NCI-H1694 (cell line): Measurements from ENCODE around the gene MARCHF6.
A peak's percentile ranks its signal among the peaks of the same experiment; 100 is the strongest.
"Not testable (repeated sequence)": the region's sequence is repeated elsewhere in the genome, so short reads cannot be mapped to it uniquely, and the experiment has no call there.

Experiments
- DNase-seq: peaks from one replicate; lab custom pipeline; 2025; lab: John Stamatoyannopoulos, UW

The MARCHF6 gene

GRCh38 chr5:10351919-10352318 lies 1.6 kb upstream of the MARCHF6 start:
- DNase-seq, result no peak

DNA sequence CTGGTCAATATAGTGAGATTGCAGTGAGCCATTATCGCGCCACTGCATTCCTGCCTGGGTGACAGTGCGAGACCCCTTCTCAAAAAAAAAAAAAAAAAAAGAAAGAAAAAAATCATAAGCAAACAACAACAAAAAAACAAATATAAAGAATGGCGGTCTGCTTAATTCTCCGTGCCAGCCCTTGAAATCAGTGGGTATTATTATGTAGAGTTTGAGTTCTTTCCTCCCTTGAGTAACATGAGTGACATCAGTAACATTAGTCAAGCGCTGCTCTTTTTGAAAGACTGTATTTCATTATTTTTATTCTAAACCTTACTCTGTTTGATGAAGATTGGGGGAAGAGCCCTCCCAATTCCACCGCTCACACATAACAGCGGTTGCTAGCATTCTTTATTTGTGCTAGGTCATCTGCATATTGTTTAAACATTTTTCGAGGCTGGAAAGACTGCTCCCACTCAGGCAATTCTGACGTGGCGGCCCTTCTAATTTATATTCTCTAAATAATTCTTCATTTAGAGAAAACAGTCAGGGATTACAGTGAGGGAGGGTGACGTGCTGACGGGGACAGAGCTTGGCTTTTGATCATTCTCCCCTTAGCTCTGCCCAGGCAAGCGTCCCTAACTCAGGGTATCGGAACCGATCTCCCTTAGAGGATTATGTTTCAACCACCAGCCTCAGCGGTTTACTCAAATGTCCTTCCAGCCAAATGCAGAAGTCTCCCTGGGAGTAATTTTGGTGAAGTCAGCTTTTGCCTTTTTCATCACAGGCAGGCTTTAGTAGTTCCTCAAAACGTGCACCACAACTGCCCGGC lies 860 bp upstream of the MARCHF6 start:
- DNase-seq, result peak; percentile 62

GRCh38 chr5:10354048-10354872 lies 765 bp downstream of the MARCHF6 start:
- DNase-seq, result no peak

DNA sequence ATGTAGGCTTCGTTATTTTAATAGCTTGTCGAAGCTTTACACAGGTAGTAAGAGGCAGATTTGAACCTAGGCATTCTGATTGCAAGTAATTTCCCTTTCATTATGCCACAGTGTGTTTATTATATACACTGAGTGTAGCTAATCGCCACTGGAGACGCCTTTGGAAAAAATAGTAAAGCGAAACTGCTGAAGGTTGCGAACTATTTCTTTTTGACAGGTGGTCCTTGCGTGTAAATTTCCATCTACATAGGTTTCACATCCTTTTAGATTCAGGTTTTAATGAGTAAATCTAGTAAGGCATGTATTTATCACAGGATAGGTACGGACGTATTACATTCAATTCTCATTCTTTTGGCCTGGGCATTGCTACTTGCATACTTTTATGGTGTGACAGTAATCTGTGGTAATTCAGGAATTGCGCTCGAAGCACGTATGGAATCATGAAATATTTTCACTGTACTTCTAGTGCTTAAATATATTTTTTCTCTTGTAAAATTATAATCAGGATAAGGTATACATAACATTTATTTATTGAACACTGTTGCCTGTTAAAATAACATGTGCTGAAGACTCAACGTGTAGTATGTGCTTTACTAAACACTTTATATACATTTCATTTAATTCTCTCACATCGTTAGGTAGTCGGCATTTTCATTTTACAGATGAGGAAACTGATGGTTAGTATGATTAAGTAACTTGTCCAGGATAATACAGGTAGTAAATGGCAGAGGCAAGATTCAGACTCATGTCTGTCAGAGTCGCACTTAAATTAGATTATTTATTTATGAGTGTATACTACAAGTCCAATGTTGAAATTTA lies 1.8 kb downstream of the MARCHF6 start:
- no peak for DNase-seq

- no peak for DNase-seq
Measured at GRCh38 chr5:10358999-10359398, 5.5 kb downstream of the MARCHF6 start.

DNA sequence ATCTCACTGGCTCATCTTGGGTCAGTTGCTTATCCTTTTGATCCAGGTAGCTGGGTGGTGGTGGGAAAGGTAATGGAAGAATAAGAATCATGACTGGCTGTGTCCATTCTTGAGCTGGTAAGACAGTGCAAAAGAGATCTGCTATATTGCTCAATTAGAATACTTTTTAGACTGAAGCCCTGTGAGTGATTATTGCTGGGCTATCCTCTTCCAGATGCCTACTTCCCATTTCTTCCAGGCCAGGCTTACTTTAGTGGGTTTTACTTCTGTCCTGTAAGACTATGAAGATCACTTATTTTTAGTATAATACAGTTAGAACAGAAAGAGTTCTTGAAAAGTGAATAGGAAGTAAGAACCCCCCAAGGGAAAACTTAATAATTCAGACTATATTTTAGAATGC lies 7.2 kb downstream of the MARCHF6 start:
- no peak for DNase-seq

DNA sequence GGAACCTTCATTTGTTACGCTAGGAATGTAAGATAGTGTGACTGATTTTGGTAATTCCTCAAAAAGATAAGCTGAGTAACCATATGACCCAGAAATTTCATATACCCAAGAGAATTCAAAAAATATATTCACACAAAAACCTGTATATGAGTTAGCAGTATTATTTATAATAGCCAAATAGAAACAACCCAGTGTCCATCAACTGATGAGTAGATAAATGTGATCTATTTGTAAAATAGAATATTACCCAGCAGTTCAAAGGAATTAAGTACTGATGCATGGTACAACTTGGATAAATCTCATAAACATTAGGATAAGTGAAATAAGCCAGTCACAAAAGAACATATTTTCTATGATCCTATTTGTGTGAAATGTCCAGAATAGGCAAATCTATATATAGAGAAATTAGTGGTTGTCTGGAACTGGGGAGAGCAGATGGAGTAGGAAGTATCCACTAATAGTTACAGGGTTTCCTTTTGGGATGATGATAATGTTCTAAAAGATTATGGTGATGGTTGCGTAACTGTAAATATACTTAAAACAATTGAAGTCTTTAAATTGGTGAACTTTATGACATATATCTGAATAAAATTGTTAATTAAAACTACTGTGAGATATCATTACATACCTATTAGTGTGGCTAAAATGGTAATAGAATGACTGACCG lies 10.2 kb downstream of the MARCHF6 start:
- DNase-seq, result no peak

GRCh38 chr5:10364186-10364689 lies 10.7 kb downstream of the MARCHF6 start:
- DNase-seq, result peak; percentile 22

GRCh38 chr5:10365782-10366181 lies 12.3 kb downstream of the MARCHF6 start:
- DNase-seq, result no peak

DNA sequence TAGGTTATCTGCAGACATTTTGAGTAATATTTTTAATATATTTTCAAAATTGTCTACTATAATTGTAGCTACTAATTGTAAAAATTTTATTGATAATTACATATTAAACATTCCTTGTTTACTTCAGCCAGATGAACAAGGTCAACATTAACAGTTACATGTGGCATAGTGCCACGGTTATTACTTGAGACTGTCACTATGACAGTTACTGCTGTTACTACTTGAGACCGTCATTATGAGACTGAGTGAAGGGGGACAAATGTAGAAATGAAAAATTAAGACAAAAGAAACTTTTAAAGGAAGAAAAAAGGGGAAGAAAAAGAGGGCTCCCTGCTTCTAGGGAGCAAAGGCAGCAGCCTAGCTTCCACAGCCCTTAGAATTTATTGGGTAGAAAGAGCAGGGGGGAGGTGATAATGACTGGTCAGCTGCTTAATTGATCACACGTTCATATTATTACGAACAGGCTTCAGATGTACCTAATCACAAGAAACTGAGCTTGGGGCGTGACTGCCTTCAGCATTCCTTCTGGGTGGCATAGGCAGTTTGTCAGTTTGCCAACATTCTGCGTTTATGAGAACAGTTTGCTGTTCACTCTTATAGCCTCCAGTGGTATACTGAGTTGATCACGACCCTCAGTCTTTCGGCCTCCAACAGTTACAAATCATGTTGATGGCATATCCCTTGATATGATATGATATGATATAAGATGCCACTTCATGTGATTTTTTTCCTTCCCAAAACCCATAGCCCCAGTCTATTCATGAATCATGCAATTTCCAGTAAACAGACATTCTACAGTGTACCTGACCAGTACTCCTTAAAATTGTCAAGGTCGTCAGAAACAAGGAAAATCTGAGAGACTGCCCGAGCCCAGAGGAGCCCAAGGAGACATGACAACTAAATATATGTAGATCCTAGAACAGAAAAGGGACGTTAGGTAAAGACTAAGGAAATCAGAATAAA lies 13.1 kb downstream of the MARCHF6 start:
- DNase-seq, result no peak

- no peak for DNase-seq
Measured at GRCh38 chr5:10367579-10367978, 14.1 kb downstream of the MARCHF6 start.

DNA sequence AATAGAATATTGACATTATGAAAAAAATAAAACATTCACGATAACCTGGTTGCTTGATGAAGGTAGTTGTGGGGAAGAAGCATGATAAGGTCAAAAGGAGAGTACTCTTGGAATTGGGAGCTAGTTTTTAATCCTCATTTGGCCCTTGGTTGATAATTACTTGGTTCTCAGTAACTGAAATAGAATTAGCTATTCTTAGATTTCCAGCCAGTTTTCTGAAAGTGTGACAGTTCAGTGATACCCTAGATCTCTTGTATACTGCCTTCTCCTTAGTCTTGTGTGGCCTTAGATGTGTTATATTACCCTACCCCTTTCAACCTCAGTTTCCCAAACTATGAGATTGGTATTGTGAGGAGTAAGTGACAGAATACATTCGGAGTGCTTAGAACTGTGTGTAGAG lies 17.4 kb downstream of the MARCHF6 start:
- DNase-seq, result no peak

DNA sequence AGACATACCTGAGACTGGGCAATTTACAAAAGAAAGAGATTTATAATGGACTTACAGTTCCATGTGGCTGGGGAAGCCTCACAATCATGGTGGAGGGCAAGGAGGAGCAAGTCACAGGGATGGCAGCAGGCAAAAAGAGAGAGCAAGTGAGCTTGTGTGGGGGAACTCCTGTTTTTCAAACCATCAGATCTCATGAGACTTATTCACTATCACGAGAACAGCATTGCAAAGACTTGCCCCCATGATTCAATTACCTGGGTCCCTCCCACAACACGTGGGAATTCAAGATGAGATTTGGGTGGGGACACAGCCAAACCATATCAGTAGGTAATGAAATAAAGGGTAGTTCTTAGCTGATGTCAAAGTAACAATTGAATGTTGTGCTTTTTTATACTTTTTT lies 17.9 kb downstream of the MARCHF6 start:
- DNase-seq, result not testable (repeated sequence)

DNA sequence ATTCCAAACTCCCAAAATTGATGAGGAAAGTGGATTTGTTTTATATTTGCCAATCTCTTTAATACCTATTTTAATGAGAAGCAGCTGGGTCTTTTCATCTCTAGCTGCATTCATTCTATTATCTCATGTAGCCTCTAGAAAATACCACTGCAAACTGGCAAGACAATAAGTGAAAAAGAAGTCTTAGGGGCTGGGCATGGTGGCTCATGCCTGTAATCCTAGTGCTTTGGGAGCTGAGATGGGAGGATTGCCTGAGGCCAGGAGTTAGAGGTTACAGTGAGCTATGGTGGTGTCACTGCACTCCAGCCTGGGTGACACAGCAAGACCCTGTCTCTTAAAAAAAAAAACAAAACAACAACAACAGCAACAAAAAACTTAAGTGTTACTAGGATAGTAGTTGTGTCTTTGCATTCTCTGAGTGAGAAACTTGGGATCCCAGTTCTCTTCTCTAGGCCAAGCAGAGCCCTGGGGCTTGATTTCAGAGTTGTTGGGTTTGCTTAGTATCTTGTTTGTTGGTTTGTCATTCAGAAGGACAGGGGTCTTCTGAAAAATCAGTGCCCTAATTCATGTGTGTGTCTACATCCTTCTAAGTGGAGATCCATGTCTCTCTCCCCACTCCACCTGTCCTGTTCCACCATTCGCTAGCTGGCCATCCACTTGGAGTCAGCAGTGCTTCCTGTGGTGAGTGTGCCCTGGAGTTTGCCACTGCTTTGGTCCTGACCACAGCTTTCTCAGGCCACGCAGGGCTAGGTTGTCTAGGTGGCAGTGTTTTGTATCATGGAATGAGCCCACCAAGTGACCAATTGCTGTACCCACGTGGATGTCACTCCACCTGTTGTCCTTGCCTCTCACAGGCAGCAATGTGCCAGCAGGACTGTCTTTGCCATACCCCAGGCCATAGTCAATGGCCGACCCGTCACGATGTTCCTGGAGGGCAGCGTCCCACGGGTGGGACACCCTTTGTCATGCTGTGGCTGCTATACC lies 19.5 kb downstream of the MARCHF6 start:
- no peak for DNase-seq

GRCh38 chr5:10374046-10375022 lies 20.8 kb downstream of the MARCHF6 start:
- DNase-seq, result no peak

GRCh38 chr5:10375146-10375545 lies 21.7 kb downstream of the MARCHF6 start:
- not testable (repeated sequence) for DNase-seq

DNA sequence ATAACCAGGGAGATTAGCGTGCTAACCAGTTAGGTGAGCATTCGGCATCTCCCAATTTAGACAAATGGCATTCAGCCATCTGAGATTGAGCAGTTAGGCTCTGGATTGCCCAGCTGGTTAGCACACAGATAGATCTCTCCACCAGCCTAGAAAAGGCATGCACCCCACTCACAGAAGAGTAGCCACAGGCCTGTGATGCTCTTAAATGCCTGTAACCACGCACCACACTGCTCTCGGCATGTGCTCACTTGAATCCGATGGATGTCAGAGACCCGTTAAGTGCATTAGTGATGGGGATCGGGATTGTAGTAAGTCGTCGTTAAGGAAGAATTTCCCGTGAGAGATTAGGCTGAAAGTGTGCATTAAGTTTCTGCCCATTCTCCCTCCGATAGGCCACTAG lies 23.0 kb downstream of the MARCHF6 start:
- DNase-seq, result no peak

- DNase-seq, result no peak
Measured at GRCh38 chr5:10377081-10377480, 23.6 kb downstream of the MARCHF6 start.
